Fibroblast of skin of left quadriceps (primary cell): ENCODE data around the gene ZNF141.
"Not testable (repeated sequence)": the region's sequence is repeated elsewhere in the genome, so short reads cannot be mapped to it uniquely, and the experiment has no call there.

ENCODE experiments used
- DNase-seq, 2 experiments: peaks; one replicate each; pipeline ENCODE4 v3.0.0-alpha.2; 2013; ENCODE audit warnings: low read depth in 2 of 2

The ZNF141 gene

DNA sequence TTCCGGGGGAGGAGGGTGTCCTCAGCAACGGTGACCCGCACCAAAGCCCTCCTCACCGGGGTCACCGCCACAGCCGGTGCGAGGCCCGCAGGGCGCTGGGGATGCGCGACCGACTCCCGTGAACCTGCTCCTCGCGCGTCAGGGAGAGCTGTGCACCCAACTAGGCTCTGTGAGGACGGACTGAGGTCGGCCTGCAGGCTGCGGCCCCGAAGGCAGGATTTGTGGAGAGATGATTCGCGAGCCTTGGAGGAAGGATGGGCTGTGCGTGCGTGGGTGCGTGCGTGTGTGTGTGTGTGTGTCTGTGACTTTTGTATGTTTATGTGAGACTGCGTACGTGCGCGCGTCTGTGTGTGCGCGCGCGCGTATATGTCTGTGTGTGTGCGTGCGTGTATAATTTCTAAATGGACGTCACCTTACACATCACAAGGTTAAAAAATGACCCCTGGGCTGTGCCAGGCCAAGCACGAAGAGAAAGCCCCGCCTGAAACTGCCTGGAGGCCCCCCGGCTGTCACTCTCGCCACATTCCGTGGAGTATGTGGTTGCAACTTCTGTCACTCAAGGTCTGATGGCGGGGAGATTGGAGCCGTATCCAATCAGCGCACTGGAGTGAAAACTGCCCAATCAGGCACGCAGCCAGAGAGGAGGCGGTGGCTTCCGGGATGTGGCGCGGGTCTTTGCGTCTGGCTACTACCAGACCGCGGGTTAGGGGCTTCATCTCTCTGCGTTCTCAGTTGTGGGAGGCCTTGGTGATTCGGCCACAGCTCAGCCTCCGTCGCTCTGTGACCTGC lies at the start of gene ZNF141:
Gene ZNF141 (plus strand): TSS at position 672 of the 789 bp plus-strand sequence. CDS start 170 bp downstream, outside the sequence.
- DNase-seq: peak; percentile 95

DNA sequence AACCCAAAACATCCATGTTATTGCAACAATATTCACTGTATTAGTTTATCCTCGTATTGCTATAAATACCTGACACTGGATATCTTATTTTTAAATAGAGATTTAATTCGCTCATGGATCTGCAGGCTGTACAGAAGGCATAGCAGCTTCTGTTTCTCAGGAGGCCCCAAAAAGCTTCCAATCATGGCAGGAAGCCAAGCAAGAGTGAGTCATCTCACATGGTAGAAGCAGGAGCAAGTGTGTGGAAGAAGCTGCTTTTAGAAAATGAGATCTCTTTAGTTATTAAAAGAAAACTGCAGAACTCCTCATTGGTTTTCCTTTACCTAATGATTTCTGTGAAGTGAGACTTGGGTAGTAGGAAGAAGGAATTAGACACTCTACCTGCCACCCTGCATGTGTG lies 48.7 kb upstream of the ZNF141 start:
- DNase-seq: no peak

DNA sequence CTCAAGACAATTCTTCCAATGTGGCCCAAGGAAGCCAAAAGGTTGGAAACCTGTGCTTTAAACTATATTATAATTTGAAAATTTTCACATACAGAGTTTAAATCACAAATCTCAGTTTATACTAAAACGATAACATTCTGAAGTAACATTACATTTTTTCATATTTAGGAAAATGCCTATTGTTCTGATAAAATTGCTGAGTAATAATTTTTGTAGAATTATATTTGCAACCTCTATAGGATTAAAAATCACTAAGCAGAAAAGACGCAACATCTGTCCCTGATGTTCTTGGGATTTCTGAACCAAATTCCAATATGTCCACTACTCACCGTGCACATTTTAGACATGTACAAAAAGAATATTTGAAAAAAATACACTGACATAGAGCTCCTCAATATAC lies 42.9 kb upstream of the ZNF141 start:
- DNase-seq: no peak

DNA sequence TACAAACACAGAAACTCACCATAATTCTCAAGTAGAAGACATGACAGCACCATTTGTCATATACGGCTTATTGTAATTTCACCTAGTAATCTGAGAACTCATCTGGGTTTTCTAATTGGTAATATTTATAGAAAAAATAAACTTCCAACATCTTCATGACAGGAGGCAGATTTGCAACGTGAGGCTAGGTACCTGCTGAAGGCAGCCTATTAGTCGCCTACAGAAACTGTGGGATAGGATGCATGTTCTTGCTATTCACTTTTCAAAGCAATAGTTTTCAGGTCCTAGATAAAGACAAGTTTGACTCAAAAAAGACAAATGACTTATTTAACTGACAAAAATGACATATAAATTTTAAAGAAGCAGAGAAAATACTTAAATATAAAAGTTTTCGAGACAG lies 35.2 kb upstream of the ZNF141 start:
- DNase-seq: no peak

DNA sequence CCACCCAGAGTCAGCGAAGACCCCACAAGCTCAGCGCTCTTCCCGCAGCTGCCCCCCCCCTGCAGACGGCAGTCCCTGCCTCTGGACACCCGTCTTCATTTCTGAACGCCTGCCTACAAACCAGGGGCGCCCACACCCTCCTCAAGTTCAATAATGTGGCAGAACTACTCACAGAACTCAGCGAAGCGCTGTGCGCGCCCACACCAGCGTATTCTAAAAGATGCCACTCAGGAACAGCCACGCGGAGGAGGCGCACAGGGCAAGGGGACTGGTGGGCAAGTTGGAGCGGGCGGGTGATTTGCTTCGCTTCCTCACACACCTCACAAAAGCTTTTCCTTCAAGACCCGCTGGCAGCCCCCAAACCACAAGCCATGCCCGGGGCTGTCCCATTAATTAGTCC lies 33.1 kb upstream of the ZNF141 start:
- DNase-seq: not testable (repeated sequence)

DNA sequence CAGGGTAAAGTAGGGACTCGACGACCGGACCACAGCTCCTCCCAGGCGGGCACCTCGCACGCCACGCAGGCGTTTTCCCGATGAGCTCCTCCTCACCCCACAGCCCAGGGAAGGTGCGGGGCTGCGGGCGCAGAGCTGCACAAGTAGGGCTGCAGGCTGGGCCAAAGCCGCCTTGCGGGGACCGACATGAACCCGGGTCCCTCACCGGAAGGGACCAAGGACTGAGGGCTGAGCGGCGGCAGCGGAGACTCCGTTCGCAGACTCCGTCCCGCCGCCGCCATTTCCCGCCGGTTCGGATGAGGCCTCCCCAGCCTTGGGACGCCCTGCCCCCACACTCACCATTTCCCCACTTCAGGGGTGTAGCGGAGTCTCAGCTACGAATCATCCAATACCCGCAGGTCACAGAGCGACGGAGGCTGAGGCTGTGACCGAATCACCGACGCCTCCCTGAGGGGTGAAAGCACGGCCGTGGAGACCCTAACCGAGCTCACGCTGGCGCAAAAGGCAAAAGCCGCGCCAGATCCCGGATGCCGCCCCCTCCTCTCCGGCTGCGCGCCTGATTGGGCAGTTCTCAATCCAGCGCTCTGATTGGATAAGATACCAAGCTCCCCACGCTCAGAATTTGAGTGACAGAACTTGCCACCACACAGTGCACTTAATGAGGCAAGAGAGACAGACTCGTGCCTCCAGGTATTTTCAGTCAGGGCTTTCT lies 32.5 kb upstream of the ZNF141 start, which contains the start of gene ZNF732:
Gene ZNF732 (minus strand): TSS at position 506 of the 712 bp plus-strand sequence. CDS start 164 bp downstream, at position 342.
- DNase-seq: peak; percentile 25 to 35

DNA sequence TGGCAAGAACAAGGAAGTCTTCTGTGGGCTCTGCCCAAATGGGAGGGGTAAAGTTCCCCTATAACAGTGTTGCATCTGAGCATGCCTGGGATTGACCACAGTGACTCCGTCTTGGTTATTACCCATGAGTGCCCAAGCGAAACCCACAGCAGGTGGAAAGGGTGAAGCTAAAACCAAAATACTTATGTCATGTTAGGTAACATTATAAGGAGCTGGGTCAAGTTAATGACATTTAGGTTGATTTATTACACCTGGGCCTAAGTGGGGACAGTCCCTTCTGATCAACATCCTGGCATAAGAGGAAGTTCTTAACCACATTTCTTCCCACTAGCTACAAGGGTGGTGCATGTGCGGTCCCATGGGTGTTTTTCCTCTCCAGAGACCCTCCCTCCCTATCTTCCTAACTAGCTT lies 31.1 kb upstream of the ZNF141 start:
- DNase-seq: no peak

DNA sequence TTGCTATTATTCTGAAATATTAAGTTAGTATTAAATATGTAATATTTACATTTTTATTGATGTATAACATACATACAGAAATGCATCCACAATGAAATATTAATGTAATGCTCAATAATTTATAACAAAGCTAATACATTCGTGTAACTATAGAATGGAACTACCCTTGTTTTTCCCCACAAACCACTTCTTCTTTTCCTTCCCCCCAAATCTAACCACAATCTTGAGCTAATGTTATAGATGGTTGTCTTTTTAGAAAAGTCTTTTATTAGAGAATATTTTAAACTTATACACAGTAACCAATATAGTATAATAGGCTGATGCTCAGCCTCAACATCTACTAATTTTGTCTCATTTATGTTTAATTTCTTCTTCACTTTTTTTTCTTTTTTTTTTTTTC lies 27.8 kb upstream of the ZNF141 start:
- no peak for DNase-seq

DNA sequence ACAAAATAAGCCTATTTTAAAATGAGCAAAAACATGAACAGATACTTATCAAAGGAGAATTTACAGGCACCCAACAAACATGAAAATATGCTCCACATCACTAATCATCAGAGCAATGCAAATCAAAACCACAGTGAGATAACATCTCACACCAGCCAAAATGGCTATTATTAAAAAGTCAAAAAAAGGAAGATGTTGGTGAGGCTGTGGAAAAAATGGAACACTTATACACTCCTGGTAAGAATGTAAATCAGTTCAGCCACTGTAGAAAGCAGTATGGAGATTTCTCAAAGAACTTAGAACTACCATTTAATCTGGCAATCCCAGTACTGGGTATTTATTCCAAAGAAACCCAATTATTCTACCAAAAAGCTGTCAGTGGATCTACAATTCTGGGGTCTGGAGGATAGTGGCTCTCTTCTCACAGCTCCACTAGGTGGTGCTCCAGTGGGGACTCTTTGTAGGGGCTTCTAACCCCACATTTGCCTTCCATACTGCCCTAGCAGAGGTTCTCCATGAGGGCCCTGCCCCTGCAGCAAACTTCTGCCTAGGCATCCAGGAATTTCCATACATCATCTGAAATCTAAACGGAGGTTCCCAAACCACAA lies 23.2 kb upstream of the ZNF141 start:
- no peak for DNase-seq

DNA sequence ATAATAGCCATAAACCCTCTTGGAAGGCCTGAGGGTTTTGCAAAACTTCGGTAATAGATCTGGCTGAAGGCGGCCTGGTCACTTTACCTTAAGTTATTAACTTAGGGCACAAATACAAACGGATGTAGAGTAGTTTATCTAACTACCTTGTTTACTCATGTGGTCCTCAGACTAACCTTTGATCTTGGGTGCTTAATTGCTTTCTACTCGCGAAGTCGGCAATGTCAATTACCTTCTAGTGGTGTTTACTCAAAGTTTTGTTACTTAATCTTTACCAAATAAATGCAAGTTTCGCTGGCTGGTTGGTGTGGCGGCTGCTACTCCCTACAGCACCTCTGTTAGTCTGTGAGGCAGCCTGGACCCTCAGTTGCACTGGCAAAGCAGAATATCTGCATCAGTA lies 8.9 kb upstream of the ZNF141 start:
- DNase-seq: no peak

DNA sequence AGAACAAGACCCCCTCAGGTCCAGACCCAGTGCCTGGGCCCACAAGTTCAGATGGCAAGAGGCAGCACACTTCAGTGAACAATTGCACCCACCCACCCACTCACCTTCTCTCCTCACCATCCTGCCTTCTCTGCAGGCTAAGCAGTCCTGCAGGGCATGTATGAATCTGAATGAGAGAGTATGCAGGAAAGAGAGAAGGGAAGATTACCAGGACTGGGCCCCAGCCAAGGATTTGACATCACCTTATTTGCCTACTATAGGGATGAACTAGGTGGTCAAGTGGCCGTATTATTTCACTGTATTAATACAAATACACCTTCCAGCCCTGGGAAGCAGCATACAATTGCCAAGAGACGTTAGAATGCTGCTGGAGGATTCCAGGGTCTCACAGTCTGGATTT lies 2.1 kb upstream of the ZNF141 start:
- DNase-seq: no peak

DNA sequence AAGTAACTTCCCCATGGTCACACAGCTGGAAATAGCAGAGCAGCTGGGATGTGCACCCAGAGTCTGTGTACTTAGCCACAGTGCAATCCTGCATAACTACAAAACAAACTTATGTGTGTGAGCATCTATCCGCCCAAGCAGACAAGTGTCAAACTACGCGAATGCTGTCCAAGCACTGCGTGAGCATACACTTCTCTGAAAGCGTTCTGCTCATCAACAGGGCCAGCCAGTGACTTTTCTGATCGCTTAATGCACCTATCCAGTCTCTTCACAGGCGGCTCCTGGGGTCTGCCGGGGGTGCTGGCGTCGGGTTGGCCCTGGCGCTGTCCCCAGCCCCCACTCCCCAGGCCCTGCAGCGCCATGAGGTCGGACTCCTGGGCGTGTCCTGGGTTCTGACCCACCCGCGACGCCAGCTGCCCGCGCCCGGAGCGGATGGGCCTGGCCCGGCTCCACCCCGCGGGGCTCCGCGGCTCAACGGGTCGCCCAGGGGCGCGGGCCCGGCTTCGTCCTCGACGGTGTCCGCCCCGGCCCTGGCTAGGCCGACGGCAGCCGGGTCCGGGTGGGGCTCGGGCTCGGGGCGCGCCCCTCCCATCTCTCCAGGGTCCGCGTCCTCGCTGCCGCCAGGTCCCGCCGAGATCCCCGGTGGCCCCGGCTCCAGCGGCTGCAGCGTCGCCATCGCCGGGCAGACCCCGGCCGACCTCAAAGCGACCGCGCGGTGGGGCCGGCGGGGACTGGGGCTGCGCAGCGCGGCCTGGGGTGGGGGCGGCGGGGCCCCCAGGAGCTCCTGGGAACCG lies 1.3 kb upstream of the ZNF141 start:
- DNase-seq: no peak

DNA sequence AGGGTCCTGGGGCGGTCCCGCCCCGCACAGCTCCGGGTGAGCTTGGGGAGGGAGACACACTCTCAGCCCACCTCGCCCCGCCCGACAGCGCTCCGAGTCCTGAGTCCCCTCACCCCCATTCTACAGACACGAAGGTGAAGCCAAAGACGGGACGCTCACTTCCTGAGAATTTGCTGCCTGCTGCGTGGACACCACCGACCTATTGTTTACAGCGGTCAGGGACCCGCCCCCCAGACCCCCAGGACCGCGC lies 796 bp upstream of the ZNF141 start:
- peak in 1 of 2 experiments; percentile 0 for DNase-seq

DNA sequence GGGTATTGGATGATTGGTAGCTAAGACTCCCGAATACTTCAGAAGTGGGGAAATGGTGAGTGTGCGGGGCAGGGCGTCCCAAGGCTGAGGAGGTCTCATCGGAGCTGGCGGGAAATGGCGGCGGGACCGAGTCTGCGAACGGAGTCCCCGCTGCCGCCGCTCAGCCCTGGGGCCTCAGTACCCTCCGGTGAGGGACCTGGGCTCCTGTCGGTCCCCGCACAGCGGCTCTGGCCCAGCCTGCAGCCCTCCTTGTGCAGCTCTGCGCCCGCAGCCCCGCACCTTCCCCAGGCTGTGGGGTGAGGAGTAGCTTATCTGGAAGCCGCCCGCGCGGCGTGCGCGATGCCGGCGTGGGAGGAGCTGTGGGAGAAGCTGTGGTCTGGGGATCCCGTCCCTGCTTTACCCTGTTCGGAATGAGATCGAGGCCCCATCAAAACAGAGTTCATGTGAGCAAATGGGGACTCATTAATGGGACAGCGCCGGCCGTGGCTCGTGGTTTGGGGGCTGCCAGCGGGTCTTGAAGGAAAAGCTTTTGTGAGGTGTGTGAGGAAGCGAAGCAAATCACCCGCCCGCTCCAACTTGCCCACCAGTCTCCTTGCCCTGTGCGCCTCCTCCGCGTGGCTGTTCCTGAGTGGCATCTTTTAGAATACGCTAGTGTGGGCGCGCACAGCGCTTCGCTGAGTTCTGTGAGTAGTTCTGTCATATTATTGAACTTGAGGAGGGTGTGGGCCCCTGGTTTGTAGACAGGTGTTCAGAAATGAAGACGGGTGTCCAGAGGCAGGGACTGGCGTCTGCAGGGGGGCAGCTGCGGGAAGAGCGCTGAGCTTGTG lies 531 bp downstream of the ZNF141 start:
- DNase-seq: peak in 1 of 2 experiments; percentile 0

DNA sequence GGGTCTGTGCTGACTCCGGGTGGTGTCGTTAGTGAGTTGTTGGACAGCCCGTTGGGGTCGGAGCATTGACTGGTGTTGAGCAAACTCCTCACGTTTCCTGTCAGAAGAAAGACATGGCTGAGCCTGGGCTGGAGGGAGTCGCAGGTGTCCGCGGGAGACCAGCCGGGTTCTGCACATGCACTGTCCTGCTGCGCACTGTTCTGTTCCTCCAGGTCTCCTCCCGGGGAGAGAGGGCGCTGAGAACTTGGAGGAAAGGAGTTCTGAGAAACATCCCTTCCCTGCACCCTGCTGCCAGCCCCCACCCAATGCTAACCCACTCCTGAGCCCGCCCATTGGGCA lies 1.1 kb downstream of the ZNF141 start:
- no peak for DNase-seq

DNA sequence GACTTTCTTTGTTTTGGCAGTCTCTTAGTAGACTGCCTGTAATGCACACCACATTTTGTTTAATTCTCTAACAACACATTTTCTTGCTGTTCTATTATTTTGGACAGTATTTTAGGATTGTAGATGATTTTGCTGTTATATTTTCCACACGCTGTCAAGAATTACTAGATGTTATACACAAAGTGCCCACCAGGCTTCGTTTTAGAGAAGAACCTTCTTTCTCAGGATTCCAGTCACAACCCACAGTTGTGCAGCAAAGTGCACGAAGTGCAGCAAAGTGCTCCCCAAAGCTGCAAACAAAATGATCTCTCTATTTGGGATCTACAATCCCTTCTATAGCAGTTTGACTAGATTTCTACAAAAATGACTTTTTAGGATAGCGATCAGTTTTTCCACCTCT lies 2.4 kb downstream of the ZNF141 start:
- DNase-seq: no peak

DNA sequence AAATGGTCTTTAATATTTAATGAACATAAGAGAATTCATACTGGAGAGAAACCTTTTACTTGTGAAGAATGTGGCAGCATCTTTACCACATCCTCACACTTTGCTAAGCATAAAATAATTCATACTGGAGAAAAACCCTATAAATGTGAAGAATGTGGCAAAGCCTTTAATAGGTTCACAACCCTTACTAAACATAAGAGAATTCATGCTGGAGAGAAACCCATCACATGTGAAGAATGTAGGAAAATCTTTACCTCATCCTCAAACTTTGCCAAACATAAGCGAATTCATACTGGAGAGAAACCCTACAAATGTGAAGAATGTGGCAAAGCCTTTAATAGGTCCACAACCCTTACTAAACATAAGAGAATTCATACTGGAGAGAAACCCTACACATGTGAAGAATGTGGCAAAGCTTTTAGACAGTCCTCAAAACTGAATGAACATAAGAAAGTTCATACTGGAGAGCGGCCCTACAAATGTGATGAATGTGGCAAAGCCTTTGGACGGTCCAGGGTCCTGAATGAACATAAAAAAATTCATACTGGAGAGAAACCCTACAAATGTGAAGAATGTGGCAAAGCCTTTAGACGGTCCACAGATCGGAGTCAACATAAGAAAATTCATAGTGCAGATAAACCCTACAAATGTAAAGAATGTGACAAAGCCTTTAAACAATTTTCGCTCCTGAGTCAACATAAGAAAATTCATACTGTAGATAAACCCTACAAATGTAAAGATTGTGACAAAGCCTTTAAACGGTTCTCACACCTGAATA lies 35.6 kb downstream of the ZNF141 start:
- no peak for DNase-seq

DNA sequence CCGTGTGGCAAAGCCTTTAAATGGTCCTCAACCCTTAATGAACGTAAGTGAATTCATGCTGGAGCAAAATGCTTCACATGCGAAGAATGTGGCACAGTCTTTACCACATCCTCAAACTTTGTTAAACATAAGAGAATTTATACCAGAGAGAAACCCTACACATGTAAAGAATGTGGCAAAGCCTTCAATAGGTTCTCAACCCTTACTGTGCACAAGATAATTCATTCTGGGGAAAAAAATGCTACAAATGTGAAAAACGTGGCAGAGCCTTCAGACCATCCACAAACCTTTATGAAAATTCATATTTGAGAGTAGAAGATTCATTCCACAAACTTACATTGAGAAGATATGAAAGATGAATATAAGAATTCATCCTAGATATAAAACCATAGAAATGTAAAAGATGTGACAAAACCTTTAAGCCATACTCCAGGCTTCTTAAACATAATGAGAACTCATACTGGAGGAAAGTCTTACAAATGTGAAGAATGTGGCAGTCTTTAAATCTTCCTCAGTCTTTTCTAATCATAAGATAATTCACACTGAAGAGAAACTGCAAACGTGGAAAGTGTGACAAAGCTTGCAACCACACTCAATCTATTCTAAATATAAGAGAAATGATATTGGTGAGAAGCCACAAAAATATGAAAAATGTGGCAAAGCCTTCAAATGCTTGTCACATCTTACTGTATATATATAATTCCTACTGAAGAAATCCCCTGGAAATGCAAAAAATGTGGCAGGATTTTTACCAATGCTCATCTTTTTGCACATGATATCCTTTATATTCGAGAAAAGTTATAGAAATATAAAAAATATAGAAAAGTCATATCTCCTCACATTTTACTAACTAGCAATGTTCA lies 36.9 kb downstream of the ZNF141 start:
- no peak for DNase-seq

DNA sequence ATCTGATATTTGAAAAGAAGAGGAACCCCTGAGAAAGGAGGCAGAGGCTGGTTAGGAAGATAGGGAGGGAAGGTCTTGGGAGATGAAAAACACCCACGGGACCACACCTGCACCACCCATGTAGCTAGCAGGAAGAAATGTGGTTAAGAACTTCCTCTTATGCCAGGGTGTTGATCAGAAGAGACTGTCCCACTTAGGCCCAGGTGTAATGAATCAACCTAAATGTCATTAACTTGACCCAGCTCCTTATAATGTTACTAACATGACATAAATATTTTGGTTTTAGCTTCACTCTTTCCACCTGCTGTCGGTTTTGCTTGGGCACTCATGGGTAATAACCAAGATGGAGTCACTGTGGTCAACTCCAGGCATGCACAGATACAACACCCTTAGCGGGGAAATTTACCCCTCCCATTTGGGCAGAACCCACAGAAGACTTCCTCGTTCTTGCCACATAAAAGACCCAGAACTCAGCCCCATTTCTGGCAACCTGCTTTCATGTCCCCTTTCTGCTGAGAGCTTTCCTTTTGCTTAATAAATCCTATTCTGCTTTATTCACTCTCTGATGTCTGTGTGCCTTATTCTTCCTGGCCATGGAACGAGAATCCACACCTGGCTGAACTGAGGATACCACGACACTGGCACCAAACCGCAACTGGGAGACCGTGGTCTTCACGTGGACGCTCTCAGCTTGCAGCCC lies 46.8 kb downstream of the ZNF141 start:
- DNase-seq: no peak
